Large intestine (tissue), 3 donors: ENCODE data around the gene PHLPP1. TPM values are rescaled to one million over a fixed set of nuclear protein-coding genes. Genes with fewer than 3 reads are reported as not detected.

Experiments used
- DNase-seq, 2 donors: peaks; one replicate each; pipeline versions ENCODE4 v3.0.0 to v3.0.0-alpha.2; 2013
- H3K27ac ChIP-seq: one replicate; pipeline ENCODE4 v1.5.1; 2013; ENCODE audit warnings: low read length
- H3K27me3 ChIP-seq: 2 replicates; pipeline ENCODE4 v1.6.1; 2013; ENCODE audit warnings: low read length; ENCODE audit not compliant: control insufficient read depth, insufficient read depth
- H3K36me3 ChIP-seq: 2 replicates; pipeline ENCODE4 v1.6.1; 2013; ENCODE audit warnings: low read length; ENCODE audit not compliant: control insufficient read depth, insufficient read depth
- H3K4me1 ChIP-seq: one replicate; pipeline ENCODE4 v1.6.1; 2013; ENCODE audit warnings: low read length; ENCODE audit not compliant: control insufficient read depth, insufficient read depth
- H3K4me3 ChIP-seq: one replicate; pipeline ENCODE4 v1.5.1; 2013; ENCODE audit warnings: low read length
- H3K9me3 ChIP-seq: one replicate; pipeline ENCODE4 v1.6.1; 2013; ENCODE audit warnings: mild to moderate bottlenecking, low read depth, low read length, moderate library complexity; ENCODE audit not compliant: control insufficient read depth
- WGBS: methylation state at CpG from one replicate; pipeline ENCODE4 v1.1.5; 2013; ENCODE audit warnings: low lambda C conversion rate; ENCODE audit not compliant: insufficient coverage; 5-methylcytosine and 5-hydroxymethylcytosine counted together
- polyA plus RNA-seq: library from polyadenylated mRNA; unstranded; fragments of 120-200 nt; gene quantifications from one replicate; pipeline ENCODE4 v1.2.1, GENCODE V29; 2013

The PHLPP1 gene
- polyA plus RNA-seq, 1 donor: 12.1 TPM

DNA sequence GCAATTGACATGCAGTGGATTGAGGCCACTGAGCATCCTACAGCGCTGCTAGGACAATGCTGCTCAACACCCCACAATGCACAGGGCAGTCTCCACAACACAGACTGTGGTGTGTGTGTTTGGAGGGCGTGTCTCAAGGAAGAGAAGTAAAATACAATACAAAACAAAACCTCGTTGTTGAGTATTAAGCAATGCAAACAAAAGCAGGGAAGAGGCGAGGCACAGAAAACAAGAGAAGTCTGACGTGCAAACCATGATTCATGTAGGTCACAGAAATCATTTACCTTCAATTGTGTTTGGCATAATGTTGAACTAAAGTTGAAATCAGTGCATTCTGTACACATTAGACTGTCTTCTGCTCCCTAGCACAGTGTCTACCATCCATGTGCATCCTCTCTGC lies 260.9 kb downstream of the PHLPP1 start:
- DNase-seq: no peak
- Histone ChIP-seq H3K27ac (no peak overlapping the region), H3K27me3 (no peaks in the 10 kb centered on the region), H3K4me3 (no peak overlapping the region), H3K9me3 (no peaks in the 10 kb centered on the region), H3K36me3 (peaks cover 53% of the 10 kb centered on the region), H3K4me1 (no peaks in the 10 kb centered on the region)
- WGBS: 78% methylated on average over 3 of the region's 5 CpGs

DNA sequence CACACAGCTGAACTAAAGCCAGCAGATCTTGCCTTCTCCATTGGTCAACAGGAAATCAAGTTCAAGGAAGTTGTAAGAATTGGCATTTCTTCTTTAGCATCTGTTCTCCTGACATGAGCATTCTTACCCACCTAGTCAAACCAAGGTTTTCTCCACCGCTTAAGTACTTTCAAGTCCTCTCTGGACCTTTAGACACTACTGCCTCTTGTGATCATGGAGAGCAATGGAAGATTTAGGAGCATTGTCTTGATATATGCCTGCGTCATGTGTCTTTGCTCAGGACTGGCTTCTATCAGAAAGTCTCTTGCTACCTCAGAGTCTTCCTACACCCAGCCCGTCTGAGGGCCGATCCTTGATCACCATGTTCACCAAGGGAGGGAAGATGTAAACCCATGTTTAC lies 262.2 kb downstream of the PHLPP1 start:
- 100% methylated on average over 1 of the region's 4 CpGs for WGBS
- Histone ChIP-seq H3K36me3 (peaks cover 52% of the 10 kb centered on the region), H3K9me3 (no peaks in the 10 kb centered on the region), H3K4me1 (no peaks in the 10 kb centered on the region), H3K27ac (no peak overlapping the region), H3K27me3 (no peaks in the 10 kb centered on the region), H3K4me3 (no peak overlapping the region)
- no peak for DNase-seq

DNA sequence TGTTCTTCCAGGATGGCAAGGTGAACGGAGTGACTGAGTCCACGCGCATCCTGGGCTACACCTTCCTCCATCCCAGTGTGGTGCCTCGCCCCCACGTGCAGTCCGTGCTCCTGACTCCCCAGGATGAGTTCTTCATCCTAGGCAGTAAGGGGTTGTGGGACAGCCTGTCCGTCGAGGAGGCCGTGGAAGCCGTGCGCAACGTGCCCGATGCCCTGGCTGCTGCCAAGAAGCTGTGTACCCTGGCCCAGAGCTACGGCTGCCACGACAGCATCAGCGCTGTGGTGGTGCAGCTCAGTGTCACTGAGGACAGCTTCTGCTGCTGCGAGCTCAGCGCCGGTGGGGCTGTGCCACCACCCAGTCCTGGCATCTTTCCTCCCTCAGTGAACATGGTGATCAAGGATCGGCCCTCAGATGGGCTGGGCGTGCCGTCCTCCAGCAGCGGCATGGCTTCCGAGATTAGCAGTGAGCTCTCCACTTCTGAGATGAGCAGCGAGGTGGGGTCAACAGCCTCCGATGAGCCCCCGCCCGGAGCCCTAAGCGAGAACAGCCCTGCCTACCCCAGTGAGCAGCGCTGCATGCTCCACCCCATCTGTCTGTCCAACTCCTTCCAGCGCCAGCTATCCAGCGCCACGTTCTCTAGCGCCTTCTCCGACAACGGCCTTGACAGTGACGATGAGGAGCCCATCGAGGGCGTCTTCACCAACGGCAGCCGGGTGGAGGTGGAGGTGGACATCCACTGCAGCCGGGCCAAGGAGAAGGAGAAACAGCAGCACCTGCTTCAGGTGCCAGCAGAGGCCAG lies 263.1 kb downstream of the PHLPP1 start:
- WGBS: no CpG with 5 or more reads among the region's 42 CpGs
- no peaks in the 10 kb centered on the region for H3K4me1 ChIP-seq
- no peaks in the 10 kb centered on the region for H3K27me3 ChIP-seq

DNA sequence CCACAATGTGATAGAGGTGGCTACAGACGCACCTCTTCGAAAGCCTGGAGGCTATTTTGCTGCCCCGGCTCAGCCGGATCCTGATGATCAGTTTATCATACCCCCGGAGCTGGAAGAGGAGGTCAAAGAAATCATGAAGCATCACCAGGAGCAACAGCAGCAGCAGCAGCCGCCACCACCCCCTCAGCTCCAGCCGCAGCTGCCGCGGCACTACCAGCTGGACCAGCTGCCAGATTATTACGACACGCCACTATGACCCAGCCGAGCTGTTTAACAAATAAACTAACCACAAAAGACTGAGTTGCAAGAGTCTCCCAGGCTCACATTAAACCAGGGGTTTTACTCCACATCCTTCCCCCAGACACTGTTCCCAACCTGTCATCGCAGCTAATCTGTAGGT lies 263.8 kb downstream of the PHLPP1 start:
- H3K27ac ChIP-seq: no peak overlapping the region
- no peaks in the 10 kb centered on the region for H3K9me3 ChIP-seq
- peaks cover 43% of the 10 kb centered on the region for H3K36me3 ChIP-seq
- no peaks in the 10 kb centered on the region for H3K27me3 ChIP-seq
- no peak for DNase-seq
- no peak overlapping the region for H3K4me3 ChIP-seq
- no peaks in the 10 kb centered on the region for H3K4me1 ChIP-seq
- WGBS: 67% methylated on average over 1 of the region's 13 CpGs

More for the DNA sequence above, 263.1 kb downstream of the PHLPP1 start:
- no peak for DNase-seq
- Histone ChIP-seq H3K27ac (no peak overlapping the region), H3K36me3 (peaks cover 46% of the 10 kb centered on the region), H3K4me3 (no peak overlapping the region), H3K9me3 (no peaks in the 10 kb centered on the region)

DNA sequence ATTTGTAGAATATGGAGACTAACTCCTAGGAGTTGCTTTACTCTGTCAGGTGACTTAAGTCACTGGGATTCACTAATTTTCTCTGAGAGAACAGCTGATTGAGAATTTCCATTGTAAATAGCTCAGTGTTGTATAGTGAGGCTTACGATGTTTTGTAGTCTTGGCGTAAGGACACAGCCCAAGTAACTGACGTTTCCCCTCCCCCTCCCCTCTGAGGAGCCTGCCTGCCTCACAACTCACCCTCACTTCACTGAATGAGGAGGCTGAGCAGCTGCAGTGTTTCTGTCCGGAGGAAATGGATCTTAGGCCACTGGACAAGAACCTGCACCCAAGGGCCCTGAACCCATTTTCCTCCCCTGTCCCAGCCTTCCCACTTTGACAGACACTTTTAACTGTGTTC lies 264.6 kb downstream of the PHLPP1 start:
- DNase-seq: no peak
- Histone ChIP-seq H3K27ac (no peak overlapping the region), H3K4me3 (no peak overlapping the region), H3K27me3 (no peaks in the 10 kb centered on the region), H3K4me1 (no peaks in the 10 kb centered on the region), H3K36me3 (peaks cover 42% of the 10 kb centered on the region), H3K9me3 (no peaks in the 10 kb centered on the region)
- WGBS: no CpG with 5 or more reads among the region's 4 CpGs

DNA sequence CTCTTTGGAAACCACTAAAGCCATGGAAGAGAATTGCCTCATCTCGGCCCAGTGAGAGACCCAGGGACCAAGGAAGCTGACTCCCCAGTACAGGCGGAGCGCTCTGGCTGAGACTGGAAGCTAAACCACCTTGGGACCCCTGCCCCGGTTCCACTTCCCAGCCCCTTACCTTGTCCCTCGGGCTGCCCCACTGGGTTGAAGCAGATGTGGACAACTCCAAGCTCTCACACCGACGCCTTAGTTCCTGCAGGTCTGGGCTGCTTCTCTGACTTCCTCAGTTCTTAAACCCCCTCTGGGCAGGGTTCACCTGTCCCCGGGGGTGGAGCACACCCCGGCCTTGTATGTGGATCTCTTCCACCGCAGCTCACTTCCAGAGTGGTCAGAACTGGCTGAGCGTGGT lies 266.2 kb downstream of the PHLPP1 start:
- no peak for DNase-seq
- Histone ChIP-seq H3K27ac (no peak overlapping the region), H3K4me1 (no peaks in the 10 kb centered on the region), H3K9me3 (no peaks in the 10 kb centered on the region), H3K27me3 (no peaks in the 10 kb centered on the region), H3K4me3 (no peak overlapping the region), H3K36me3 (peaks cover 26% of the 10 kb centered on the region)
- WGBS: 100% methylated on average over 1 of the region's 11 CpGs

DNA sequence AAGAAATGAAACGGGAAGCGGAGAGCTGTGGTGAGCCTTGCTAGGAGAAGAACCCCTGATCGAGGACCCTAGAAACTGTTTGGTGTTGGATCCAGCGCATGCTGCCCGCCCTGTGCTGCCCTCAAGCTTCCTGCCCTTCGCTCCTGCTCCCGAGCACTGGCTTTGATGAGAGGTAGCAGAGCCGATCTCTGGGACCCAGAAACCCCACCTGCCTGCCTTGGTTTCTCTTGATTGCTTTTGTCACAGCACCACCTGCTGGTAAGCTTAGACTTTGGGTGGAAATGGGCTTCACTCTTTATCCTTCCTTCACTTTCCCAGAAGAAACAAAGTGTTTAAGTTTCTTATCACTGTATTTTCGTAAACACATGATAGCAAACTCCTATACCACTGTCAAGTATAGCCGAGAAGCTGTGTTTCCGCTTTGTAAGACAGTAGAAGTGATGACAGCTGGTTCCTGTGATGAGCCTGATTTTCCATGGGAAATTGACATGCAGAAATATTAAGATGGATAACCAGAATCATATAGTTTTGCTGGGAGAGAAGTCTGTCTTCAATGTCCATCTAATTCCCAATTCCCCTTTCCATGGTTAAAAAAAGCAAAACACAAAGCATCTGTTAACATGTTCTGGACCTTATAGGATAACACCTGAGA lies 267.4 kb downstream of the PHLPP1 start:
- peak; percentile 32 to 50 for DNase-seq
- no peaks in the 10 kb centered on the region for H3K9me3 ChIP-seq
- H3K4me1 ChIP-seq: no peaks in the 10 kb centered on the region
- peaks cover 21% of the 10 kb centered on the region for H3K36me3 ChIP-seq
- H3K4me3 ChIP-seq: no peak overlapping the region
- H3K27me3 ChIP-seq: no peaks in the 10 kb centered on the region
- H3K27ac ChIP-seq: no peak overlapping the region
- no CpG with 5 or more reads among the region's 11 CpGs for WGBS

DNA sequence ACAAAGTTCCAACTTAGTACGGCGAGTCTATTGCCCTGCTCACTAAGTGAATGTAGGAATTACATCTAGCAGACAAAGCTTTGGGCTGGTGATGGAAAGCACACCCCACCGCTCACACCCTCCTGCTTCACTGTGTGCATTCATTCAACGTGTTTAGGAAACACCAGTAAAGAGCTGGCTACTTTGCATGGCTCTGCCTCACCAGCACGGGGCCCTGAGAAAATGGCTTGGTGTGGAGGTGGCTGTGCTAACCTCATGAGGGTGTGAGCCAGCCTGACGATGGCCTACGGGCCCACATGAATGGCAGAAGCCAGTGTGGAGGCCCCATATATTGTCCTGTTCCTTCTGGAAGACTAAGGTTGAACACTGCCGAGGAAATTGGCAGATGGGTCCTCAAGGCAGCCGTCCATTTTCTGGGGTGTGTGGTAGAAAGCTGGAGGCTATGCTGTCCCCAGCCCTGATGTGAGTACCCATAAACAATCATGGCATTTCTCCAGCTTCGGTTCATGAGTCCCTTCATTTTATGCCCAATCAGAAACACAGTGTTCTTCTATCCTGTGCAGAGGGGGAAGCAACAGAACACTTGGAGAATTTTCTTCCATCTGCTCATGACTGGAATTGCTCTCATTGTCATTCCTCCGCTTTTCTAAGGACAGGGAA lies 269.4 kb downstream of the PHLPP1 start:
- Histone ChIP-seq H3K9me3 (no peaks in the 10 kb centered on the region), H3K27ac (no peak overlapping the region), H3K36me3 (peaks cover 3% of the 10 kb centered on the region), H3K4me3 (no peak overlapping the region), H3K4me1 (no peaks in the 10 kb centered on the region), H3K27me3 (no peaks in the 10 kb centered on the region)
- DNase-seq: no peak
- WGBS: 80% methylated on average over 1 of the region's 11 CpGs

DNA sequence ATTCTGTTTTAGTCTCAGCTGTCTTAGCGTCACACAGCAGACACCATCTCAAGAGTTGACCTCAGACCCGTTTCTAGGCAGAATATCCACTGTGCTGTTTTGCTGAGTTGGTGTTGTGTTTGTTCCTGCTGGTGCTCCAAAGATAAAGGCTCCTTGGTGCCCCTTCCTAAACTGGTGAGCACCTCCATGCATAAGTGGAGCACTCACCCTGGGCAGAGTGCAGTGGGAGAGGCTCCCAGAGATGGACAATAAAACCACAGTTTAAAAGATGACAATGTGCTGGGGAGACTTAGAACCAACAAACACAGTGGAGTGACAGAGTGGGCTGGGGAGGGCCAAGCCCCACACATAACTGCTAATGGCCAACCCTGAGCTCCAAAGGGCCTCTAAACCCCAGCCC lies 271.1 kb downstream of the PHLPP1 start:
- Histone ChIP-seq H3K27me3 (no peaks in the 10 kb centered on the region), H3K36me3 (no peaks in the 10 kb centered on the region), H3K4me3 (no peak overlapping the region), H3K27ac (no peak overlapping the region), H3K9me3 (no peaks in the 10 kb centered on the region), H3K4me1 (no peaks in the 10 kb centered on the region)
- DNase-seq: no peak
- no CpG with 5 or more reads among the region's 2 CpGs for WGBS

DNA sequence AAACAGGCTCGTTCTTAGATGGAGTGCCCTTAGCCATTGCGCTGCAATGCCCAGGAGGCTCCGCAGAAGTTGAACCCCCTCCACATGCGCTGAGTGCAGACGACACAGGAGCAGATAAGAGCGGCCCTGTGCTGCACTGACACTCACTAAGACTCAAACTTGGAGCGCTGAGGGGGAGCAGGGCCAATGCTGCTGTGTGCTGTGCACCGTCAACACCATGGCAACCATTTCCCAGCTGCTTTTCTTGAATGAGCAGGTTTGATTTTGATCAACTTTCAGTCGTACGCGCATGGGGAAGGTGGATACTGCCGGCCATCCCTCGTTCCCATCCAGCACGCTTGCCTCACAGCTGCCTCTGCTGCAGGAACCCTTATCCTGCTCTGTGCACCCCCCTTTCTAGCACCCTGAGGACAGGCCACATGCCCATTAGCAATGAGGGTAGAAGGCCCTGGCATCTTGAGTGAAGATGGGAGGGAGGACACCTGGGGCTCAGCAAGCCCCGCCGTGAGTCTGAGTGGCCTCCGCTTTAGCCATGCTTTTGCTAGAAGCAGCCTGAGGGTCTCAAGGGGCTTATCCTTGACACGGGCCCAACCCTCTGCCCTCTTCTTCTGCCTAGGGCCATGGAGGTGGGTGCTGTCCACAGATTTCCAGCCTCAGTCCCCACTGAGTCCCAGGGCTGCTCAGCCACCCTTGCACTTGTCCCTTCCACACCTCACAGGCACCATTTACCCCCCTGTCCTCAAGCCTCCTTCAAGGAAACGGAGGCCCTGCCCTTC lies 271.9 kb downstream of the PHLPP1 start:
- Histone ChIP-seq H3K27ac (no peak overlapping the region), H3K4me1 (no peaks in the 10 kb centered on the region), H3K36me3 (no peaks in the 10 kb centered on the region), H3K27me3 (no peaks in the 10 kb centered on the region), H3K4me3 (no peak overlapping the region), H3K9me3 (peaks cover 4% of the 10 kb centered on the region)
- no peak for DNase-seq
- WGBS: no CpG with 5 or more reads among the region's 19 CpGs
